K562 (cell line): ENCODE data around the gene THEM4. TPM values are rescaled to one million over a fixed set of nuclear protein-coding genes. Genes with fewer than 3 reads are reported as not detected.

Source experiments
- ATAC-seq: fragments of 200-7000 bp; cut with Tn5 transposase; 3 replicates; pipeline ENCODE4 v1.9.1; 2020; ENCODE audit warnings: moderate library complexity
- BruUV-seq: library from RNA; stranded (reverse); fragments of 400-500 nt; replicated peaks from 2 replicates; lab custom pipeline; 2021; lab: Mats Ljungman, UMichigan
- CTCF ChIA-PET: fragments of 300-600 bp; formaldehyde crosslinking; extraction: SDS; loops from one replicate; lab custom pipeline; 2021; ENCODE audit warnings: low intra/inter-chr PET ratio; lab: Yijun Ruan, JAX
- POLR2A ChIA-PET: fragments of 300-600, 350-650 bp; sonication (Branson Sonifier 250); formaldehyde crosslinking; extraction: SDS; loops from one replicate; lab custom pipeline; 2021; ENCODE audit warnings: antibody characterized with exemption, inconsistent platforms; lab: Yijun Ruan, JAX
- DNase-seq, 4 experiments: peaks; one replicate each; pipeline versions ENCODE4 v3.0.0 to v3.0.0-alpha.2; 2011 to 2018; ENCODE audit warnings: low spot score in 3 of 4, mixed read lengths in 3 of 4; ENCODE audit errors: extremely low read depth in 1 of 4
- FAIRE-seq: peaks from 2 replicates; lab custom pipeline; 2011; peaks lifted over from hg19 to GRCh38; lab: Jason Lieb, UNC
- H2AFZ ChIP-seq: 2 replicates; pipeline ENCODE4 v1.6.0; 2011; ENCODE audit warnings: low read depth, low read length, control low read depth, inconsistent platforms
- H3K27ac ChIP-seq: fragments of 200-600 bp; 3 replicates; pipeline ENCODE4 v1.8.0; 2011; ENCODE audit warnings: low read depth, mild to moderate bottlenecking, control low read depth, inconsistent platforms, low read length, moderate library complexity, mixed read lengths; ENCODE audit errors: extremely low read depth
- H3K27me3 ChIP-seq, 2 experiments: fragments of 300-600 bp in 1 of 2; 2 replicates in 1 of 2; 3 replicates in 1 of 2; pipeline versions ENCODE4 v1.6.0 to v1.8.0; 2011; ENCODE audit warnings: inconsistent platforms in 2 of 2, low read length in 2 of 2, mild to moderate bottlenecking in 1 of 2, mixed read lengths in 1 of 2, moderate library complexity in 1 of 2; ENCODE audit not compliant: control insufficient read depth in 2 of 2, insufficient read depth in 2 of 2
- H3K36me3 ChIP-seq: fragments of 300-600 bp; 3 replicates; pipeline ENCODE4 v1.8.0; 2011; ENCODE audit warnings: mild to moderate bottlenecking, low read length, inconsistent platforms; ENCODE audit not compliant: control insufficient read depth, insufficient read depth
- H3K4me1 ChIP-seq, 2 experiments: fragments of 200-600 bp in 1 of 2; replicated peaks in 1 of 2; 2 replicates in 1 of 2; 3 replicates in 1 of 2; pipeline versions ENCODE4 v1.5.1 to v1.8.0; 2011; ENCODE audit warnings: inconsistent platforms in 2 of 2, low read length in 2 of 2, mild to moderate bottlenecking in 1 of 2, mixed read lengths in 1 of 2, moderate library complexity in 1 of 2; ENCODE audit not compliant: control insufficient read depth in 2 of 2, insufficient read depth in 2 of 2
- H3K4me2 ChIP-seq: 2 replicates; pipeline ENCODE4 v1.6.1; 2011; ENCODE audit warnings: low read length, control low read depth, inconsistent platforms, mixed read lengths; ENCODE audit not compliant: insufficient read depth
- H3K4me3 ChIP-seq: fragments of 200-600 bp; sonication (generic), shearing (Covaris generic); 2 replicates; pipeline ENCODE4 v1.5.1; 2016; ENCODE audit warnings: control low read depth, inconsistent platforms
- H3K79me2 ChIP-seq: fragments of 200-600 bp; 3 replicates; pipeline ENCODE4 v1.8.0; 2011; ENCODE audit warnings: low read length, inconsistent platforms; ENCODE audit not compliant: control insufficient read depth, insufficient read depth
- H3K9ac ChIP-seq, 2 experiments: 2 replicates each; pipeline versions ENCODE4 v1.6.0 to v1.6.1; 2011; ENCODE audit warnings: low read depth in 2 of 2, low read length in 2 of 2, control low read depth in 1 of 2, inconsistent platforms in 1 of 2, mild to moderate bottlenecking in 1 of 2, mixed read lengths in 1 of 2; ENCODE audit not compliant: insufficient read depth in 1 of 2
- H3K9me1 ChIP-seq: one replicate; pipeline ENCODE4 v1.6.0; 2011; ENCODE audit warnings: inconsistent platforms, mild to moderate bottlenecking, low read length, moderate library complexity; ENCODE audit not compliant: control insufficient read depth, insufficient read depth
- H3K9me3 ChIP-seq: replicated peaks from 2 replicates; pipeline ENCODE4 v1.5.1; 2011; ENCODE audit warnings: low read depth, low read length, inconsistent platforms; ENCODE audit not compliant: control insufficient read depth, insufficient read depth
- H4K20me1 ChIP-seq: replicated peaks from 2 replicates; pipeline ENCODE4 v1.6.1; 2011; ENCODE audit warnings: low read length, inconsistent platforms, mixed read lengths; ENCODE audit not compliant: control insufficient read depth, insufficient read depth
- ARID3B ChIP-seq: fragments of 250-450 bp; sonication (Bioruptor Pico); IDR thresholded peaks from 2 replicates; pipeline ENCODE4 v1.4.0; 2020; ENCODE audit warnings: borderline replicate concordance
- DDX20 ChIP-seq: fragments of 450-650 bp; IDR thresholded peaks from 2 replicates; pipeline ENCODE4 v1.6.1; 2016; ENCODE audit warnings: missing genetic modification characterization, low read depth, mild to moderate bottlenecking, missing compliant biosample characterization, moderate library complexity
- GMEB1 ChIP-seq: fragments of 250-450 bp; sonication (Bioruptor Pico); IDR thresholded peaks from 2 replicates; pipeline ENCODE4 v1.4.0; 2020; ENCODE audit warnings: mild to moderate bottlenecking
- L3MBTL2 ChIP-seq: fragments of 450-650 bp; IDR thresholded peaks from 2 replicates; pipeline ENCODE4 v1.6.1; 2016; ENCODE audit warnings: mild to moderate bottlenecking, moderate library complexity
- PHTF2 ChIP-seq: fragments of 250-450 bp; sonication (Bioruptor Pico); IDR thresholded peaks from 2 replicates; pipeline ENCODE4 v1.5.0; 2021; ENCODE audit warnings: mild to moderate bottlenecking
- SP1 ChIP-seq: sonication (generic); formaldehyde crosslinking; IDR thresholded peaks from 2 replicates; pipeline ENCODE4 v1.8.1; 2022; ENCODE audit warnings: mild to moderate bottlenecking, missing genetic modification reagents
- WGBS: fragments of 100-300 bp; shearing (Covaris generic); methylation state at CpG from one replicate; pipeline ENCODE4 v1.1.6; 2016; ENCODE audit warnings: low coverage, mixed read lengths; ENCODE audit not compliant: insufficient coverage; ENCODE audit errors: missing lambda C conversion rate; 5-methylcytosine and 5-hydroxymethylcytosine counted together
- in situ Hi-C: fragments of 300-500 bp; cut with MboI; formaldehyde crosslinking; loops from 4 replicates; pipeline ENCODE4 v1.15.0; 2018; ENCODE audit warnings: inconsistent platforms, mixed read lengths
- intact Hi-C: fragments of 100-400 bp; cut with micrococcal nuclease; formaldehyde crosslinking; loops from 2 replicates; pipeline ENCODE4 v1.14.2; 2022
- polyA plus RNA-seq, 8 experiments: library from polyadenylated mRNA; depleted of rRNA in 4 of 8; stranded (reverse) in 5 of 8; unstranded in 3 of 8; fragments of >200 nt; fragmentation: Nextera tagmentation in 2 of 8; fragmentation: Illumina TruSeq in 1 of 8; extraction: Ambion mirVana in 2 of 8; extraction: Trizol in 1 of 8; gene quantifications; 2 replicates each; pipeline versions ENCODE4 v1.2.1 to v1.2.3, GENCODE V29; 2011 to 2014; ENCODE audit warnings: inconsistent platforms in 1 of 8, missing spikeins in 1 of 8
- total RNA-seq, 7 experiments: library from RNA; depleted of rRNA in 6 of 7; stranded (reverse); fragments of >200 nt in 6 of 7; fragmentation: Illumina TruSeq in 2 of 7; extraction: Trizol in 2 of 7; gene quantifications; 2 replicates each; pipeline versions ENCODE4 v1.2.1 to v1.2.3, GENCODE V29; 2011 to 2021; ENCODE audit warnings: low replicate concordance in 1 of 7

THEM4 gene
- total and polyA plus RNA-seq, 9 of the 15 experiments (the other 6 are each of a cell fraction or from before 2014, with no cell fraction given), result 8.6 to 71.9 (median 35.3) TPM

- TF ChIP-seq ARID3B (CRISPR knock-in tag), result no peak
- no peak for TF ChIP-seq DDX20 (tag)
- TF ChIP-seq, all 486 proteins: peak for 0
Measured at GRCh38 chr1:151849871-151850270, 59.4 kb downstream of the THEM4 start (continued).

- no peaks in the 10 kb centered on the region for H3K36me3 ChIP-seq
- 0 out of 2 replicates have a peak, but pooled peaks cover 3% of the 10 kb centered on the region for H4K20me1 ChIP-seq
- H3K27ac ChIP-seq, result no peak overlapping the region
- peaks cover 34 to 65% of the 10 kb centered on the region in 2 experiments for H3K27me3 ChIP-seq
- peaks cover 4% of the 10 kb centered on the region for H3K9me1 ChIP-seq
- CTCF ChIA-PET, result no interaction called here
- H3K79me2 ChIP-seq, result no peaks in the 10 kb centered on the region
- no peak overlapping the region for H3K4me3 ChIP-seq
- H3K4me1 ChIP-seq, result peaks cover 8 to 9% of the 10 kb centered on the region in 2 experiments; a peak in 3 of 5 replicates
- intact Hi-C loops, result no loop called here
- POLR2A ChIA-PET, result interaction anchor here (0.6 to 0.7 kb wide), 2 partner anchors 237 to 311 kb away, joined by 3 read pairs; no protein-coding TSS in a partner anchor
- in situ Hi-C loops, result no loop called here
- WGBS, result 0% methylated on average over 2 of the region's 3 CpGs
- BruUV-seq, result no TSS peak
- H3K4me2 ChIP-seq, result no peak overlapping the region
- FAIRE-seq (no peak), ATAC-seq (no peak), DNase-seq (no peak)
- TF ChIP-seq GMEB1 (CRISPR knock-in tag) (no peak), L3MBTL2 (no peak), PHTF2 (no peak), SP1 (no peak)
- no peak overlapping the region for H3K9ac ChIP-seq
- H3K9me3 ChIP-seq, result no peaks in the 10 kb centered on the region
- H2AFZ ChIP-seq, result no peak overlapping the region
Measured at GRCh38 chr1:151849126-151849525, 60.2 kb downstream of the THEM4 start.
